ENCODE results near the gene ABAT. TPM values are rescaled to one million over a fixed set of nuclear protein-coding genes. Genes with fewer than 3 reads are reported as not detected.

The ABAT gene
- total and polyA plus RNA-seq, 2 of the 8 experiments (the other 6 are each of a cell fraction or from before 2014, with no cell fraction given) = 6.4 to 8.4 TPM

GRCh38 chr16:8647721-8648318 is 26.6 kb upstream of the ABAT start:
- Histone ChIP-seq H3K27ac (ENCODE audit: low read depth, low read length) (no peak overlapping the region), H4K8ac (ENCODE audit: extremely low read depth, insufficient read depth, low read length) (no peak overlapping the region), H3K18ac (ENCODE audit: extremely low read depth, low read length) (no peak overlapping the region), H2BK12ac (ENCODE audit: low read depth, low read length) (no peak overlapping the region), H4K91ac (replicated peaks; ENCODE audit: insufficient read length, low read length) (no peak overlapping the region), H2BK120ac (replicated peaks; ENCODE audit: low read depth, low read length) (no peak overlapping the region), H4K5ac (ENCODE audit: insufficient read length, low read depth, low read length) (no peak overlapping the region), H2BK15ac (ENCODE audit: low read length) (no peak overlapping the region), H2BK20ac (ENCODE audit: low read length) (no peak overlapping the region), H3K36me3 (ENCODE audit: control insufficient read depth in 2 of 4, insufficient read depth in 4 of 4, low read length in 3 of 4) (peaks cover 25 to 57% (median 48%) of the 10 kb centered on the region in 4 experiments), H3K23me2 (ENCODE audit: low read depth, low read length) (no peaks in the 10 kb centered on the region), H3K56ac (replicated peaks; ENCODE audit: insufficient read length, low read depth, low read length) (no peak overlapping the region), H3K4ac (replicated peaks; ENCODE audit: insufficient read length, low read depth, low read length) (no peak overlapping the region), H3K4me1 (replicated peaks in 1 of 4; ENCODE audit: control insufficient read depth in 3 of 4, insufficient read depth in 4 of 4, low read length in 3 of 4) (no peaks in the 10 kb centered on the region), H3K4me3 (ENCODE audit: extremely low read depth in 1 of 4, insufficient read depth in 2 of 4, low read depth in 3 of 4, low read length in 4 of 4) (no peak overlapping the region), H3K23ac (ENCODE audit: insufficient read length) (no peak overlapping the region), H2BK5ac (ENCODE audit: low read depth, low read length) (no peak overlapping the region), H3K79me2 (ENCODE audit: control insufficient read depth in 1 of 2, insufficient read depth in 2 of 2, low read length in 2 of 2) (no peaks in the 10 kb centered on the region), H4K20me1 (replicated peaks in 1 of 2; ENCODE audit: control insufficient read depth in 1 of 2, insufficient read depth in 2 of 2, low read length in 2 of 2) (peaks cover 3% of the 10 kb centered on the region in 2 experiments), H3K9me3 (ENCODE audit: insufficient read depth in 2 of 2, low read depth in 1 of 2, low read length in 1 of 2) (no peaks in the 10 kb centered on the region), H2AFZ (ENCODE audit: low read length) (no peak overlapping the region), H3K14ac (ENCODE audit: insufficient read length) (no peak overlapping the region), H3K4me2 (ENCODE audit: insufficient read depth in 1 of 2, low read depth in 2 of 2, low read length in 2 of 2) (no peak overlapping the region), H2AK5ac (ENCODE audit: low read depth, low read length) (no peak overlapping the region), H3K79me1 (ENCODE audit: low read depth, low read length) (no peaks in the 10 kb centered on the region), H3K9ac (replicated peaks in 1 of 4; ENCODE audit: extremely low read depth in 1 of 4, low read depth in 3 of 4, low read length in 3 of 4) (no peak overlapping the region), H3K27me3 (replicated peaks in 1 of 4; ENCODE audit: control insufficient read depth in 3 of 4, extremely low read depth in 1 of 4, insufficient read depth in 3 of 4, low read length in 3 of 4) (no peaks in the 10 kb centered on the region)
- POLR2A ChIA-PET (ENCODE audit: partially characterized antibody) = interaction anchor here (0.7 kb wide), 1 partner anchor 9 kb away, joined by 3 read pairs; no protein-coding TSS in a partner anchor
- CTCF ChIA-PET (ENCODE audit: partially characterized antibody) = interaction anchor here (0.7 to 7.7 kb wide), 3 partner anchors 12 to 241 kb away, joined by 3 to 63 read pairs (median 4); no protein-coding TSS in a partner anchor
- FAIRE-seq (no peak), DNase-seq (ENCODE audit: low read depth in 1 of 2, low spot score in 2 of 2) (no peak)
- WGBS, 2 experiments (ENCODE audit: extremely low coverage in 1 of 2, insufficient coverage in 1 of 2, insufficient read length in 1 of 2, insufficient replicate concordance in 2 of 2, low coverage in 1 of 2, low lambda C conversion rate in 2 of 2, missing lambda C conversion rate in 1 of 2) = 75% methylated on average over 9 of the region's 9 CpGs; no CpG with 5 or more reads in 1 of the 2 experiments
- TF ChIP-seq BACH1 (IDR thresholded peaks at IDR 0.05; ENCODE audit: low read length) = no peak
- no peak for TF ChIP-seq BRCA1 (IDR thresholded peaks at IDR 0.05; ENCODE audit: low read depth, low read length)
- no peak for TF ChIP-seq CREB1 (IDR thresholded peaks at IDR 0.05)
- no peak for TF ChIP-seq CHD2 (IDR thresholded peaks at IDR 0.05; ENCODE audit: low read length)
- TF ChIP-seq KDM1A (IDR thresholded peaks at IDR 0.05; ENCODE audit: borderline replicate concordance, low read length) = peak; percentile 78; the same call in 1 of the 2 replicates
- TF ChIP-seq POLR2AphosphoS5 (IDR thresholded peaks at IDR 0.05; ENCODE audit: low read depth, low read length) = 0 out of 2 replicates have a peak, but pooled peaks have one; percentile 21
- TF ChIP-seq CTBP2 (IDR thresholded peaks at IDR 0.05; ENCODE audit: borderline replicate concordance, insufficient read depth, insufficient read length, low read length) = no peak
- TF ChIP-seq MAFK (IDR thresholded peaks at IDR 0.05; ENCODE audit: low read depth, low read length) = no peak
- TF ChIP-seq EGR1 (IDR thresholded peaks at IDR 0.05; ENCODE audit: borderline replicate concordance, low read depth, low read length) = no peak
